Measurements from ENCODE around the gene TERC. TPM values are rescaled to one million over a fixed set of nuclear protein-coding genes. Genes with fewer than 3 reads are reported as not detected.

Gene TERC
- 145 and 302 TPM in 2 replicates for total RNA-seq (2014; rRNA removed; shearing (Covaris generic))

DNA sequence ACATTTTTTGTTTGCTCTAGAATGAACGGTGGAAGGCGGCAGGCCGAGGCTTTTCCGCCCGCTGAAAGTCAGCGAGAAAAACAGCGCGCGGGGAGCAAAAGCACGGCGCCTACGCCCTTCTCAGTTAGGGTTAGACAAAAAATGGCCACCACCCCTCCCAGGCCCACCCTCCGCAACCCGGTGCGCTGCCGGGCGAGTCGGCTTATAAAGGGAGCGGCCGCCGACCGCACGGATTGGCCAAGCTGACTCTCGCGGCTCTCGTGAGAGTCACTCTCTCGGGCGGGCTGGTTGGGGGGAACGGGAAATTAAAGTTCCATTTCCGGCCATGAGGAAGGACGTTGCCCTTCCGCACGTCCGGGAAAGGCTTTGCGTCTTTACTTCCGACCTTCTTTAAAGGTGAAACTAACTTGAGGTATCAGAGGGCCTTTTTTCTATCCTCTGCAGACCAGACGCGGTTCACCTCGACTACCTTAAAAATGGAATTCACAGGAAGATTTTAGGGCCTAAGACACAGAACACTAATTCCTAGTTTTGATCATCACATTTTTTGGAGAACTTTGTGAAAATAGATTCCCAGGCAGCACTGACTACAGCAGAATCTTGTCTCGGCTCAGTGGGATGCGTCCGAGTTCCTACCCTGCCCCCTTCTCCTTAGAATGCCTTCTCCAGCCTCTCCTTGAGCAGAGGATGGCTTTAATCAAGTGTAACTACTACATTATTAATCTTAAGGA lies at the start of gene TERC:
TSS of gene TERC (minus strand) at position 179 of the 731 bp plus-strand sequence.
- DNase-seq (ENCODE audit: low spot score) = peak; percentile 85

DNA sequence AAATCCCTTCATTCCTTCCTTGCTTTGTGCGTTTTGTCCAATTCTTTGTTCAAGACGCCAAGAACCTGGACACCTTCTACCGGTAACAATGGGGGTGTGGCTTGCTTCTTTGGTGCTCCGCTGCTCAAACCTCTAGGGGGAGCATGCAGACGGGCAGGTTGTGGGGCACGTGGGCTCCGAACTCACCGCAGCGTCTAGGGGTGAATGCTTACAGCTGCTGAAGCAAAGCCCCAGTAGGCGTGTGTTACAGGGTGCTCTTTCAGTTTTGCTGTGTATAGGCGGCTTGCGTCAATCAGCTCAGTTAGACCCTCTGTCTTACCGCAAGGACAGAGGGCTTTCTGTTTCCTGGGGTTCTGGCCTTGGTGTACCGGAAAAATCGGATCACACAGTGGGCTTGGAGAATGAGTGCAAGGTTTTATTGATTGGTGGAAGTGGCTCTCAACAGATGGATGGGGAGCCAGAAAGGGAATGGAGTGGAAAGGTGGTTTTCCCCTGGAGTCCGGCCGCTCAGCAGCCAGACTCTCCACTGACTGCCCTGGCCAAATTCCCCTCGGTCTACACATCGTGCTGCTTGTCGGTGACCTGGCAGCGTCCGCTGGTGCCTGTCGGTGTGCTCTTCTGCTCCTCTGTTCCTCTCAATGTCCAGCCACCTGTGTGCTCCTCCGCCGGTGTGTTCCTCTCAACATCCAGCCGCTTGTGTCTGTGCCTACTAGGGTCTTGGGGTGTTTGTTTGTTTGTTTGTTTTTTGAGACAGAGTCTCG lies 49.1 kb upstream of the TERC start:
- DNase-seq (ENCODE audit: low spot score) = no peak

DNA sequence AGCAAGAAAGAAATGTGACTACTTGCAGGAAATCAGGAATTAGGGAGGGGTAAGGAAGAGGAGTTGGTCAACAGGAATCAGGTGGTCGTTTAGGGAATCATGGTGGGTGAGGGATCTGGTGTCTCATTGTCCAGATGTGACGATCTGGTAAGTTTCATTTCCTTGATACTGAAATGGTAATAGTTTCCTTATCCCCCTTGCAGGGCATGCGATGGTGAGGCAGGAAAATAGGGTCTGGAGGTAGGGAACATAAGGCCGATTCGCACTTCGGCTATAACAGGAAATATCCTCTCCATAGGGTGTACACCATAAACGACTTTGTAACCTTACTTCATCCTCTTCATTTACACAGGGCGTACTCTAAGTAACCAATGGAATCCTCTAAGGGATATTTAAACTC lies 48.4 kb upstream of the TERC start:
- no peak for DNase-seq (ENCODE audit: low spot score)

DNA sequence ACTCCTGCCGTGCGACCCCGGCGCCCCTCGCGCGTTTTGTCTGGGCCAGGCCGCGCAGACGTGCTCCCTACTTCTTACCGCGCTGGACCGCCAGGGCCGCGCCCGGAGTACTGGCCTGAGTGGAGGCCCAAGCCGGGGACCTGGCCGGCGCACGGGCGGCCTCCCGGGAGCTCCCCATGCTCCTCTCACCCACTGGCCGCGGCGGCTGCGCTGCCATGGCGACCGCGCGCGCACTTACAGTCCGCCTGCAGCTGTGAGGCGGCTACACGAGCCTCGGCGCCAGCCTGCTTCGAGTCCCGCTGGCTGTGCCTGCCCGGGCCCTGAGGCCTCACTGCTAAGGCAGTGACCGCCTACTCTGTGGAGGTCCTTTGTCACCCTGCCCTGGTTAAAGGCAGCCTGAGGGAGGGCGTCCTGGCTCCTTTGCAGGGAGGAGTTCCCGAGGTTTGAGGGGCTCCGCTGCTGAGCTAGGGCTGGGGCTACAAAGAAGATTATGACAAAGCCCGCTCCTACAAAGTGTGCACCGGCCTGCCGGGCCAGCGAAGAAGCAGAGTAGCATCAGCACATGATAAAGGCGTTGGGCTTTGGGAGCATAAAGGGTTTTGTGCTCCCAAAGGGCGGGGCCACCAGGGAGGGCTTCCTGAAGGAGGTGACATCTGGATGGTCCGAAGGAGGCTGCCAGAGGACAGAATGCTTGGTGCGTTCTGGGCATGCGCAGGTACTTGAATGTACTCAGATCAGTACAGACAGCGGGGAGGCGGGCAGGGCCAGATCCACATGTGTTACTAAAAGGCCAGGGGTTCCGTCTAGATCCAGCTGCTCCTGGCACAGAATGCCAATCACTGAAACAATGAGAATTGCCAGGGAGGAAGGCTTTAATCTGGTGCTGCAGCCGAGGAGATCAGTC lies 47.7 kb upstream of the TERC start, which contains the start of the genes LRRC34 and LRRIQ4:
TSS of gene LRRC34 (minus strand) at position 573 of the 904 bp plus-strand sequence. CDS start at position 217, 356 bp downstream.
TSS of gene LRRIQ4 (plus strand) at position 539 of the 904 bp plus-strand sequence. CDS start 9,052 bp downstream, outside the sequence.
- DNase-seq (ENCODE audit: low spot score) = no peak

DNA sequence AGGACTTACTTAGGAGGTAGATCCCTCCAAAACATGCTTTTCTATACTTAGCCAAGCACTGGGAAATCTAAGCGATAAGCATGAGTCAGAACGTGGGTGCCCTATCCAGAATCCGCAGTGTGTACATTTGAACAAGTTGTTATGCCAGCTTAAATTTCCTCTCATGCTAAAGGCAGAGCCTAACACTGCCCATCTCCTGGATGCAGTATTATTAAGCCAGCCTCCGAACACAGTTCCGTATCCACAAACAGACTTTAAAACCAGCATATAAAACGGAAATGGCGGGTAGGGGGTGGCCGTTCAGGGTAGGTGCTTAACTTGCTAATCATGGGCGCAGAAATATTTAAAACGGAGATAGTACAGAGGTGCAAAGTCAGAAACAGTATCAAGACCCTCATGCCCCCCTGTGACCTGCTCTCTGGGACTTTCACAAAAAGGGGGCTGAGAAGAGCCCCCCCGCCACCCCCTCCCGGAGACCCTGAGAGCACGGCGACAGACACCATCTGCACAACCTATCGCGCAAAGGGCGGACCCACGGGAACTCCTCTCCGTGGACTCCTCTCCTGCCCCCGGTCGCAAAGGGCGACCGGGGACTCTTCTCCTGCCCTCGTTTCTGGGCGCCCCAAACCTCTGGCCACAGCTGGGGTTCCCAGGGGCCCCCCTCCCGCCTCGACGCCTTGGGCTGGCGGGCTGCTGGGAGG lies 46.9 kb upstream of the TERC start:
- no peak for DNase-seq (ENCODE audit: low spot score)

DNA sequence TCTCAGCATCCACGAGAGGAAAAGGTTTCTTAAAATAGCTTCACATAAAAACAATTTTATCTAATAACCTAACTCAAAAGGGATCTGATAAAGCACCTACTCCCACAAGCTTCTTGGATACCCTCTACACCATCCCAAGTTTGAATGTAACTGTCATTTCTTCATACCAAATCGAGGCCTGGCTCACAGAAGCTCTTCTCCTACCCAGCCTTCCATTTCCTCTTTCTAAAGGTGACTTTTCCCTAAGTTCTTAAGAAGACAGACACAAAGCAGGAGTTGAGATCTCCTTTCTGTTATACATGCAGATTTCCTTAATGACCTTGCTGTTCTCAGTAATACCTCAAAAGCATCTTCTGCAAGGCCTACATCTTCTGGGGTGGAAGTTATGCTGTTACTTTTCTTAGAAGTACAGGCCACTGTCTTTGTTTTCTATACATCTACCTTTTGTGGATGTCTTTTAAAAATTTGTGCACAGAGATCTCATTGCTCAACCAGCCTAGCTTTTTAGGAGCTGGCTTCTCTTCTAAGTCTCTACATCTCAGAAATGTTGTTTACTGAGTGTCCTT lies 44.5 kb upstream of the TERC start:
- DNase-seq (ENCODE audit: low spot score) = no peak

DNA sequence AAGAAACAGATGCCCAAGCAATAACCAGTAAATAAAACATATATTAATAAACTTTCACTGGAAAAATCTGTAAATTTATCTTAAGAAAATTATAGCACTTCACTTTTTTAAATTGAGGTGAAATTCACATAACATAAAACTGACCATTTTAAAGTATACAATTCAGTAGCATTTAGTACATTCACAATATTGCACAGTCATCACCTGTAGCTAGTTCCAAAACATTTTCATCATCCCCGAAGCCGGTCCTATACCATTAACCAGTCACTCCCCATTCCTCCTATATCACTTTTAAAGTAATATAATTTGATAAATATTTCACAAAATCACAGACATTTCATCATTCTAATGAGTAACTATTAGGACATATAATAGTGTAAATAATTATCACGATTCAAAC lies 39.8 kb upstream of the TERC start:
- no peak for DNase-seq (ENCODE audit: low spot score)

DNA sequence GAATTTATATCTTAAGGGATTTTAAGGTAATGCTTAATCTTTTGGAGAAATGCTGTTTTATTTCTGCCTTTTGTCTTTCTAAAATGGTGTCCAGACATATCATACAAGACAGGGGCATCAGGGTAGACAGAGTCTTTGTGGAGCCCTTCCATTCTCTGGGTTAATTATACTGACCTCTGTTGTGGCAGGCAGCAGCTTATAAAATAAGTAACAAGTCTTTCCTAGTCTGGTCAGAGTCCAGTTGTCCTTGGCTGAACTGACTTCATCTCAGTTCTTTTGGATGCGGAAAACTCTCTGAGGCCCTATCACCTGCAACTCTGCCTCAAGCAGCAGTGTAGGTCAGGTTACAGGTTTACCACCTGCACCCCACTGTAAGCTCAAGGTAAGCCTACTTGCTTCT lies 27.5 kb upstream of the TERC start:
- DNase-seq (ENCODE audit: low spot score) = no peak

DNA sequence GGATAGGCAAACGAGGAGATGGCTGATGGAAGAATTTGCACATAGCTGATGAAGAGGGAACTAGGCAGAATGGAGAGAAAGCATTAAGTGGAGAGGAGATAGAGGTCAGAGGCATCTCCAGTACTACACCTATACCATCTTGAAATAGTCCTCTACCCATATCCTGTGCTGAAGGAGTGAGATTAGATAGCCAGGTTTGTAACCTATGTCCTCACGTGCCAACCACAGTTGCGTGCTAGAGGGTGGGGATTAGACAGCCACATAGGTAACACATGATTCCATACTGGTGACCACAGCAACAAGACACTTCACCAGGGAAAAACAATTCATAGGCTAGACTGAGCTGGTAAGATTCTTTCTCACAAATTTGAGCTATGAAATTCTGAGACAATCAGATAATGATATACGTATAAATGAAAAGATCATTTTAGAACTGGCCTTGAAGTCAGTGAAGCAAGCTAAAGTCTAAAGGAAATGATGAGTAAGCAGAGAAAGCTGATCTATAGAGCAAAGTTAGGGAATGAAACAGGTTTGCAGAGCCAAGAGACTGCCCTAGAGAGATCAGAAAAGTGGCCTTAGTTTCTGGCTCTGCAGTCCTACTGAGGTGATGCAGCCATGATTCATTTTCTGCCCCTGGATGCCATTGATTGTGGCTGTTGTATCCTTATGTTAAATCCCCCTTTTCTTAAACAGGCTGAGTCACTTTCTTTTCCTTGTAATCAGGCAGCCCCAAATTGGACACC lies 26.0 kb upstream of the TERC start:
- no peak for DNase-seq (ENCODE audit: low spot score)

DNA sequence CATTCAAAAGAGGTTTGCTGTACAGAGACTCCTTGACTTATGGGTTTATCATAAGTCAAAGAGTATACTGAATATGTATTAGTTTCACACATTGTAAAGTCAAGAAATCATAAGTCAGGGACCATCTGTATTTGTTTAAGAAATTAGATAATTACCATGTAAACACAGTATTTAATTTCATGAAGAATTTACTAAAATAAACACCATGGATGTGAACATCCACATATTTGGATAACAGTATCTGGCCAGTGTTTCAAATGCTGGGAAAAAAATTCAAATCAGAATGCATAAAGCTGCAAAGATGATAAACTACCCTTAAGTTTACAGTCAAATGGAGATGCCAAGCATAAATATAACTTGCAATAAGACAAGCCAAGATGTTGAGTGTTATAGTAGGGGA lies 25.4 kb upstream of the TERC start:
- no peak for DNase-seq (ENCODE audit: low spot score)

DNA sequence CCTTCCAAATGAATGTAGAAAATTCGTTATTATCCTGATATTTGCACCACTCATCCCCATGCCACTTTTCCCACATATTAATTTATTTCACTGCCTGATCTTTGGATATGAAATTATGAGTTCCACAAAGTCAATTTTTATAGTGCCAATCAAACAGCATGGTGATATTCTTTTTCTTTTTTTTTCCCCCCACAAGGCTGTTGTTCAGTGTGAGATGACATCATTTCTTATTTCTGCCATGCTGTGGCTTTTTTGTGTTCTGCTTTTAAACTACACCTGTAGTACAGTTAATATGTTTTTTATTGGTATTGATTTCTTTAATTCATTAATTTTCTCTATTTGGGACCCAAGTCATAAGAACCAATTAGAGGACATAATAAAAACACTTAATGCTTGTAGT lies 22.9 kb upstream of the TERC start:
- DNase-seq (ENCODE audit: low spot score) = no peak

DNA sequence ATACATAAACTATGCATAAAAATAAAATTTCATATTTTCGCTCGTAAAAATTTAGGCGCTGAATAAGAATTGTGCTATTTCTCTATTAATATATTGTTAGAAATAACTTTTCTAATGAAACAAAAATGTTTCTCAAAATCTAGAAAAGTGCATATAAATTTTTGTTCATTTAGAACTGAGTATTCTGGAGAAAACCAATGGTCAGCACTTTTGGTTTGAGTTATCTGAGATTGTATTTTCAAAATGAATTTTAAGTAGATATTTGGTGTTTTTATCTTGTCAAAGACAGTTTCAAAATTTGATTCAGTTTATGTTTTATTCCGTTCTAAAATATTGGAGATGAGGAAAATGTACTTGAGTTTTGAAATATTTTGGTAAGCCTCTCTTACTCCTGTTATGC lies 22.3 kb upstream of the TERC start:
- no peak for DNase-seq (ENCODE audit: low spot score)

DNA sequence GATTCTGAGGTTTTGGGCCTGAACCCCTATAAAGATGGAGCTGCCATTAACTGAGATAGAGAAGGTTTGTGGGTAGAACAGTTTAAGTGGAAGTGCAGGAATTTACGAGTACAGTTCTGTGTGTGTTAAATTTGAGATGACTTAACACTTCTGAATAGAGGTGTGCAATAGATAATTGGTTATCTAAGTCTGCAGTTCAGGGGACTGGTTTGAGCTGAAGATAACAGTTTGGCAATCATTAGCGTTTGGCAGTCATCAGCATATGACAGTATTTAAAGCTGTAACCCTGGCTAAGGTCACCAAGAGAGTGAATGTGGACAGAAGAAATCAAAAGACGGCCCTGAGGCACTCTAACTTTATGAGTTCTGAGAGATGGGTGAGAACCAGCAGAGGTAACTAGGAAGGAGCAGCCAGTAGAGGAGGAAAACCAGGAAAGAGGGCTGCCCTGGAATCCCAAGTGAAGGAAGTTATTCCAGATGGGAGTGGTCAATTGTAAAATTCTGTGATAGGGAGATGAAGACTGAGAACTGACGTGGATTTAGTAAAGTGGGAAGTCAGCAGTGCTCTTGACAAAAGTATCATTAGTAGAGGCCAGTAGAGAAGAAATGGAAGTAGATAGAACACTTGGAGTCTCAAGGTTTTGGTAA lies 16.5 kb upstream of the TERC start:
- DNase-seq (ENCODE audit: low spot score) = no peak

DNA sequence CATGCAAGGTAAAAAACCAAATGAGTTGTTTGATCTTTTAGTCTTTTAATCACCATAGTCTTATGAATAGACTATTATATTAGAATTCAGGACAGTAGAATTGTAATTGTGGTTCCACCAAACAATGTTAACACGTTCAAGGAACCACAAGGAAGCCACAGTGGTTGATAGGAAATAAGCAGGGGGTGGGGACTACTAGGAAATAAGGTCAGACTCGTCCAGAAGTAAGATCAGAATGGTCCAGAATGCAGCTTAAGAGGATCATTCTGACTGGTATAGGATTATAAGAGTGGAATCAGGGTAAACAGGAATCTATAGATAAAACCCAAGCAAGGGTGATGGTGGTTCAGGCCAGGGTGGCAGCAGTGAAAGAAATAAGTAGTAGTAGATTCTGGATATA lies 15.9 kb upstream of the TERC start:
- DNase-seq (ENCODE audit: low spot score) = no peak

DNA sequence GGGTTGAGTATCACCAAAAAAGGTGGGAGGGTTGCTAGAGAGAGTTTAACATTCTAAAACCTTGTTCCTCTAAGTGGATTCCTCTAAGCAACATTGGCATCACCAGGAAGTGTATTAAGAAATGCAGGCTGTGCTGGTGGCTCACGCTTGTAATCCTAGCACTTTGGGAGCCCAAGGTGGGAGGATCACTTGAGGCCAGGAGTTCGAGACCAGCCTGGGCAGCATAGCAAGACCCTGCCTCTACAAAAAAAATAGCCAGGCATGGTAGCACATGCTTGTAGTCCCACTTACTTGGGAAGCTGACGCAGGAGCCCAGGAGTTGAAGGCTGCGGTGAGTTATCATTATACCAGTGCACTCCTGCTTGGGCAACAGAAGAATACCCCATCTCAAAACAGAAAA lies 13.0 kb upstream of the TERC start:
- no peak for DNase-seq (ENCODE audit: low spot score)

DNA sequence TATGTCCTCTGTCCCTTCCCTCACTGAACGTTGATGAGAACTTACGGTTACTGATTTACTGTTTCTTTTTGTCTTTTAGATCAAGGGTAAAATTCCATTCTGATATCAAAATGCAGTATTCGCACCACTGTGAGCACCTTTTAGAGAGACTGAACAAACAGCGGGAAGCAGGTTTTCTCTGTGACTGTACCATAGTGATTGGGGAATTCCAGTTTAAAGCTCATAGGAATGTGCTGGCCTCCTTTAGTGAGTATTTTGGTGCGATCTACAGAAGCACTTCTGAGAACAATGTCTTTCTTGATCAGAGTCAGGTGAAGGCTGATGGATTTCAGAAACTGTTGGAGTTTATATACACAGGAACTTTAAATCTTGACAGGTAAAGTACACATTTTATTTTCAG lies 9.3 kb upstream of the TERC start:
- DNase-seq (ENCODE audit: low spot score) = peak; percentile 38

DNA sequence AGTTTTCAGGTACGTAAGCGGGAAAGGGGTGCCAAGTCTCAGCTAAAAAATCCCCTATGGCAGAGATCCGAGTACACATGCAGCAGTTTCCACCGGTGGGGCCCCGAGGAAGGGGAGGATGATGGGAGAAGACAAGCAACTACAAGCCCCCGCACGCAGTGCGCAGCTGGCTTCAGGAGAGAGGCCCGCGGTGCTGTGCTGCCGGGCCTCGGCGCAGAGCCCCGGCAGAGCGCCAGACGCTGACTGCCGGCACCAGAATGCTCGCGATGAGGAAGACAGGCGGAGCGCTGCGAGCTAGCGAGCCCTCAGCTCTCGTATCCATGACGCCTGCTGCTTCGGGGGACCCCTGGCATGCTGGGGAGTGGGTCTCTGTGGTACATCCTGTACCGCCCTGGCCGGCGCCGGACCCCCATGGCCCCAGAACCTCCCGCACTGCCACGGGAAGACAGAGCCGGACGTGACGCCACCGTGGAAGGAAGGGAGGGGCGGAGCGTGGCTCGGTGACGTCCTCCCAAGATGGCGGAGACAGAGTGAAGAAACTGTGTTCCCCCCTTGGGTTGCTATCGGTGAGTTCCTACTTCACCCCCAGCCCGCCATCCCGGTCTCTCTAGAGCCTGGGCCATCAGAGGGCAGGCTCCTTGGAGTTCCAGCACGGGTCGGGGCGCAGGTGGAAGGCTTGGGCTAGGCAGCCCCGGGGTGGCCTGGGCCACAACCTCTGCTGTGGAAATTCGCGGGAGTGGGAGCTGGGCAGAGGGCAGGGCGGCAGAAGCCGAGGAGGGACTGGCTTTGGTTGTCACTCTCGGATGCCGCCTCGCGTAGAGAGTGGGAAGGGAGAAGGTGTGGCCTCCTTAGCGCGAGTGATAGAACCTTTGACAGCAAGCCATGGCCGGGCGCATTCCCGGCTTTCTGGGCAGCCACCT lies 8.3 kb upstream of the TERC start, which contains the start of gene MYNN:
TSS of gene MYNN (plus strand) at position 500 of the 920 bp plus-strand sequence. CDS start 900 bp downstream, outside the sequence.
- peak; percentile 85 for DNase-seq (ENCODE audit: low spot score)

DNA sequence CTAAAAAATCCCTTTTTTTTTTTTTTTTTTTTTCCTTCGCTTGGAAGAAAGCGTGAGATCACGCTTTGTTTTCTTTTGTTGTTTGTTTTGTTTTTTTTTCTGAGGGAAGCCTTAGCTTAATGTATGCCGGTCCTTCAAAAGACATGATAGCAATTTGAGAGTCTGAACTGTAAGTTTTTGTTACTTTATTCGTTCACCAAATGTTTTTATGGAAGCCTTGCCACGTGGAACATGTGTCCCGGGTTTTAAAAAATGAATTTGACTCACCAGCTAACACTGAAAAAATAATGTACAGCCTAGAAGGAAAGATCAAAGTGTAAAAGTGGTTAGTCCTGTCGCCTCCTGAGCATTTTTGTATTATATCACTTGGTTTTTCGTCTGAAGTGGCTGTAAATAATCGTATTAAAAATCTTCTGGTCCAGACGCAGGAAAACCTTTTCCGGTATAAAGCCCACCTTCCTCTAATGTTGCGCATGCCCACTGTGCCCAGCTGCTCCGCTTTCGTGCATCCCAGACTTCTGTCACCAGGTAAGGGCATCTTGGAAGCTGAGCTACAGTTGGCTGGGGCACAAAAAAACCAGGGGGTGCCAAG lies 7.5 kb upstream of the TERC start:
- DNase-seq (ENCODE audit: low spot score) = peak; percentile 80

All from A172 (cell line).